Bone marrow (tissue), 2 donors: ENCODE measurements around the gene TPRX1.
"Not testable (repeated sequence)": the region's sequence is repeated elsewhere in the genome, so short reads cannot be mapped to it uniquely, and the experiment has no call there.

Source experiments
- DNase-seq, 2 donors: peaks; one replicate each; lab custom pipeline; 2025; lab: John Stamatoyannopoulos, UW

The TPRX1 gene

GRCh38 chr19:47801270-47801669 lies 3.1 kb downstream of the TPRX1 start:
- no peak for DNase-seq

DNA sequence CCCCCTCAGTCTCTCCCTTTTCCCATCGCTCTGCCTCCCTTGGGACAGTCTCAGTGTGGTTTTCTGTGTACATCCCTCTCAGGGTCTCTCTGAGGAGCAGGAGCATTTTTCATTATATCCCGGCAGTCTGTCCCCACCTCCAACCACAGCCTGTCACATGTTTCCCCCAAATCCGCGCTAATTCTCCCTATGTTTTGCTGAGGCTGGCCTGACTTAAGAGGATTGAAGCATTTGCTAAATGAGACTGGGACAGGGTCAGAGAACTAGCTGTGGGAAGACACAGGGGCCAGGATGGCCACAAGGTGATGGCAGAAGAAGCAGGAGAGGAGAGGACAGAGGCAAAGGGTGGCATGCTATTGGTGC lies 5.5 kb downstream of the TPRX1 start:
- DNase-seq = no peak

DNA sequence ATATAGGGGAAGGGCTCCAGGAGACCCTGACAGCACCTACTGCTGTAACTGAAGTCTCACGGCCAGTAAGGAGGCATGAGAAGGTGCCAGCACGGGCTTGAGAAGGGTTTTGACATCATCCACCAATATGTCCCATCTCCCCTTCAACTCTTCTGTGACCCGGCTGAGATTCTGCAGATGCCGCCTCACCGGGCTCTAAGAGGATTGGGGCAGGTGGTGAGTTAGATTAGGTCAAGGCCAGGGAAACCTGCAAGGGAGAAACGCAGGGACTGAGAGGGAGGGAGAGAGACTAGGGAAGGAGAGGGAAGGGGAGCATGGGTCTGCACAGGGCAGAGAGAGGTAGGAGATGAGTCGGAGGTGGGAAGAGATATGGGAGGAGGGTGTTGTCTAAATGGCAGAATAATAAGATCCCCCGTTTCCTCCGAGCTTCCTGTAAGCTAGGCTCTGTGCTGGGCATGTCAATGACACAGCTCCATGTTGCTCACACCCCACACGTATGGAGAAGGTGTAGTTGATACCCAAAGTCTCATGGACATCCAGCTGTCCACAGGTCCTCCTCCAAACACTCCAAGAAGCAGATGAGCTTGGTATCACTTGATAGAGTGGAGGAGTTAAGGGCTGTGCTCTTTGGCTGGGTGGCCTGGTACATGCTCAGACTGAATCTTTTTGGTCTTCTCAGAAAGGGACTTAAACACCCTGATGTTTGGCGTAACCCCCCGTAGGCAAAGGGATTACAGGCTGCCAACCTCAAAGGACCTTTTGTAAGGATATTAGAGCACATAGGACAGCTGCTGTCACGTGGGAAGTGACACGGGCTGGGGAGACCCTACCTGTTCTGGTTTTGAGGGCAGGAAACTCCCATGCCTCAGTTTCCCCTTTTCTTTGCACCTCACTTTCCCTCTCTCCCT lies 6.1 kb downstream of the TPRX1 start:
- no peak for DNase-seq

GRCh38 chr19:47796785-47797184 lies 7.6 kb downstream of the TPRX1 start:
- DNase-seq = no peak

GRCh38 chr19:47794526-47794925 lies 9.8 kb downstream of the TPRX1 start:
- DNase-seq = no peak

- DNase-seq = no peak
Observed at GRCh38 chr19:47792616-47793015, 11.7 kb downstream of the TPRX1 start.

DNA sequence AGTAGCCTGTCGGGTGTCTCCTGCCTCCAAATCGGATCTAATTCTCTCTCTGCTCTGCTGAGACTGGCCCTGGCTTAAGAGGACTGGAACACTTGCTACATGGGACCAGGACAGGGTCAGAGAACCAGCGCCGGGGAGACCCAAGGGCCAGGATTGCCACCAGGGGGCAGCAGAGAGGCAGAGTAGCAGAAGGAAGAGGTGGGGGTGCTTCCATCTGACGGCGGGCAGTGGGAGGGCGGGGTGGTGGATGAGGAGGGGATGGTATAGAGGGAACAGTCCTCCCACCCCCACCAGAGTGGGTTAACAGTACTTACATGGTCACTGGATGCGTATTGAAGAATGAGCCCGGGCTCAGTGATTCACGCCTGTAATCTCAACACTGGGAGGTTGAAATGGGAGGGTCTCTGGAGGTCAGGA lies 13.9 kb downstream of the TPRX1 start:
- peak; percentile 29 to 43 for DNase-seq

- DNase-seq = not testable (repeated sequence)
Observed at GRCh38 chr19:47789811-47790210, 14.5 kb downstream of the TPRX1 start.

GRCh38 chr19:47787307-47787706 lies 17.0 kb downstream of the TPRX1 start:
- DNase-seq = not testable (repeated sequence)

- DNase-seq = no peak
Observed at GRCh38 chr19:47786566-47786965, 17.8 kb downstream of the TPRX1 start.

DNA sequence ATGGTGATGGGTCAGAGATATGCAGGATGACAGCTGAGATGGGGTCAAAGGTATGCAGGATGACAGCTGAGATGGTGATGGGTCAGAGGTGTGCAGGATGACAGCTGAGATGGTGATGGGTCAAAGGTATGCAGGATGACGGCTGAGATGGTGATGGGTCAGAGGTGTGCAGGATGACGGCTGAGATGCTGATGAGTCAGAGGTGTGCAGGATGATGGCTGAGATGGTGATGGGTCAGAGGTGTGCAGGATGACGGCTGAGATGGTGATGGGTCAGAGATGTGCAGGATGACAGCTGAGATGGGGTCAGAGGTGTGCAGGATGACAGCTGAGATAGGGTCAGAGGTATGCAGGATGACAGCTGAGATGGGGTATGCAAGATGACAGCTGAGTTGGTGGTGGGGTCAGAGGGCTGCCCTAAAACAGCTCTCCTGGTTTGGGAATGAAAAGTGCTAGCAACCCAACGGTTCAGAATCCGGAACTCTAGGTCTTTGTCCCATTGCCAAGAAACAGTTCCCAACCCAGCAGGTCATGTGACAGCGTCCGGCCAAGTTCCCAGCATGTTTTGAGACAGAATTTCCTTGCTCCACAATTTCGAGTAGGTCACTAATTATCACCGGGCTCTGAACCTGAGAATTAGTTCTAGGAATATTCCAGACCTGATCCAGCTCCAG lies 22.6 kb downstream of the TPRX1 start:
- no peak for DNase-seq

DNA sequence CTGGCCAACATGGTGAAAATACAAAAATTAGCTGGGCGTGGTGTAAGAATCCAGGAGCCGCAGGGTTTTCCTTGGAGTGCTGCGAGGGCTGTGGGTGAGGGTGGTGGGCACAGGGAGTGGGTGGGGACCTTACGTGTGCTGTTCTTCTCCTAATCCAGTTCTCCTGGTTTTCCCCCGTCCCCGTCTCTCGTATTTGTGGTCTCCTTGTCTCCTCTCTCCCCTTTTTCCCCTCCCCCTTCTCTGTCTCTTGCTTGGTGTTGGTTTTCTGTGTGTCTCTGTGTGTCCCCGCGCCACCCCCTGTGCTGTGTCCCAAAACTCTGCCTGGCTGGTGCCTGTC lies 24.2 kb downstream of the TPRX1 start:
- no peak for DNase-seq

DNA sequence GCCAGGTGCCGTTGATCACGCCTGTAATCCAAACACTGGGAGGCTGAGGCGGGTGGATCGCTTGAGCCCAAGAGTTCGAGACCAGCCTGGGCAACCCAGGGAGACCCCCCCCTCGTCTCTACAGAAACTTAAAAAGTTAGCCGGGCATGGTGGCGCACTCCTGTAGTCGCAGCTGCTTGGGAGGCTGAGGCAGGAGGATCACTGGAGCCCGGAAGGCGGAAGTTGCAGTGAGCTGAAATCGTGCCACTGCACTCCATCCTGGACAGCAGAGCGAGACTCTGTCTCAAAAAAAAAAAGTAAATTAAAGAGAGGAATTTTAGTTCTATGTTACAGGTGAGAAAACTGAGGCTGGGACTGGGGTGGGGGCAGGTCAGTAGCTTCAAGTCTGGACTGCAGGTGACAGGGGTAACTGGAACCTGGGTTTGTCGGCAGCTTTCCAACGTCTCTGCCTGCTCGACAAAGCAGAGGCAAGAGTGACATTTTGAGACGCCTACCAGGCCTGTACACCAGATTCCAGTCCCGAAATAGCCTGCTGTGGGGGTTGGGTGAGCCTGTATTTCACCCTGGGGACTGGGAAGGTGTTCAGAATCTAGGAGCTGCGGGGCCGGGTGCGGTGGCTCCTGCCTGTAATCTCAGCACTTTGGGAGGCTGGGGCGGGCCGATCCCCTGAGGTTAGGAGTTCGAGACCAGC lies 24.7 kb downstream of the TPRX1 start:
- DNase-seq = no peak

DNA sequence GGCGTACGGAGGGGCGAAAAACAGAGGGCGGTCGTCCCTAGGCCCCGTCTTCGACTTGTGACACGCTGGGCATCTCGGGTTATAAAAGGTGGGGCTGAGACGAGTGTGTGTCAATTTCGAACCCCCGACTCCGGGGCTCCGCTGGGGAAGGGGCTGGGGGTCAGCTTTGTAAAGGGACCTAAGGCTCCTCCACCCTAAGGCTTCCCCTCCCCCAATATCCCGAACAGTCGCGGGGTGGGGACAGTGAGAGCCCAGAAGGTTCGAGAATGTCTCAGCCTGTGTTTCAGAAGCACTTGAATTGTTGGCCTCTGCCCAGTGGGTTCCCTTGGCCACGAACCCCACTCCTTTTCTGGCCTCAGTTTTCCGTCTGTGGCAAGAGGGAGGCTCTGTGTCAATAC lies 25.4 kb downstream of the TPRX1 start:
- DNase-seq = peak in 1 of 2 donors; percentile 31

DNA sequence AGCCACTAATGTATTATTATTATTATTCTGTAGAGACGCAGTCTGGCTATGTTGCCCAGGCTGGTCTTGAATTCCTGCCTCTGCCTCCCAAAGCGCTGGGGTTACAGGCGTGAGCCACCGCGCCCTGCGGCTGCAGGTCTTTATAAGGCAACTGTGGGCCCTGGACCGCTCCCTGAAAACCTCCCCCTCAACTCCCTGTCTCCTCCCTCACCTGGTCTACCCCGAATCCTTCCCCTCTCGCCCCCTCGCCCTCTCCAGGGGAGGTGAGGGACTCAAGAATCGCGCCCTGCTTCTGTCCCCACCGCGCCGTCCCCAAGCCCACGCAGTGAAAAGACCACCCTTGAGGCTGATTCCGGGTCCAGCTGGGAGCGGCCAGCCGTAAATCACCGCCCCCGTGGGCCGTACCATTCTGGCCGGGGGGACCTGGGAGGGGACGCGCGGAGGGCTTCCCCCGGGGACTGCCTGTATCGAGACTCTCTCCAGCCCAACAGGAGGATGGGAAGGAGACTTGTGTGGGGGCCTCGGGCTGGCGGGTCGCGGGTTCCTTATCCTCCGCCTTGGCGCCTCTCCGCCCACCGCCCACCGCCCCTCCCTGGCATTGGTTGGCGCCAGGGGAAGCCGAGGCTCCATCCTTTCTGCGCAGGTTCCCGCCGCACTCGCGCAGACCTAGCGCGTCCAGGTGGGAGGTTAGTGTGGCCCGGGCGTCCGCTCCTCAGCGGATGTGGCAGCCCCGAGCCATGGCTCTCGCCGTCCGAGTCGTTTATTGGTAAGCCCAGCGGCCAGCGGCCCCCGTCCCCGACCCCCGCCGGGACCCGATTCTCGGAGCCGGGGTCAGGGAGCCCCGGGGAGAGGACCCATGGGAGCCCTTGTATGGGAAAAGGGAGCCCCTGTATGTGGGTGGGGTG lies 26.1 kb downstream of the TPRX1 start, which contains the start of gene SELENOW:
Gene SELENOW (plus strand): TSS at position 655 of the 905 bp plus-strand sequence. CDS start 83 bp downstream, at position 738.
- DNase-seq = peak; percentile 16 to 73

GRCh38 chr19:47777245-47778048 lies 26.9 kb downstream of the TPRX1 start:
- DNase-seq = not testable (repeated sequence)

- no peak for DNase-seq
Observed at GRCh38 chr19:47776568-47776967, 27.8 kb downstream of the TPRX1 start.

DNA sequence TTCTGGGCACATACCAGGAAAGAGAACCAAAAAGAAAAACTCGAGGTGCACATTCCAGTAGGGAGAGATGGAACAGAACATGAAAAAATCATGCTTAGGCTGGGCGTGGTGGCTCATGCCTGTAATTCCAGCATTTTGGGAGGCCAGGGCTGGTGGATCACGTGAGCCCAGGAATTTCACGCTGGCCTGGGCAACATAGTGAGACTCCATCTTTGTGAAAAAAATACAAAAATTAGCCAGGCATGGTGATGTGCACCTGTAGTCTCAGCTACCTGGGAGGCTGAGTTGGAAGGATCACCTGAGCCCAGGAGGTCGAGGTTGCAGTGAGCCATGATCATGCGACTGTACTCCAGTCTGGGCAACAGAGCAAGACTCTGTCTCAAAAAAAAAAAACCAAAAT lies 33.1 kb downstream of the TPRX1 start:
- DNase-seq = not testable (repeated sequence)

DNA sequence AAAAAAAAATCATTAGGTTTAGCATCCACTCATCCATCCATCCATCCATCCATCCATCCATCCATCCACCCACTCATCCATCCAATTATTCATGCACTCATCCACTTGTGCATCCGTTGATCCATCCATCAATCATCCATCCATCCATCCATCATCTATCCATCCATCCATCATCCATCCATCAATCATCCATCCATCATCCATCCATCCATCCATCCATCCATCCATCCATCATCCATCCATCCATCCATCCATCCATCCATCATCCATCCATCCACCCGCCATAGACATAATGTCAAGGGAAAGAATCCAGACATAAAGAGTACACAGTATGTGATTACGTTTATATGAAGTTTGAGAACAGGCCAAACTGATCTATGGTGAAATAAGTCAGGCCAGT lies 34.8 kb downstream of the TPRX1 start:
- DNase-seq = no peak

GRCh38 chr19:47768604-47769003 lies 35.7 kb downstream of the TPRX1 start:
- DNase-seq = no peak

- DNase-seq = no peak
Observed at GRCh38 chr19:47767349-47767748, 37.0 kb downstream of the TPRX1 start.
